Kidney (tissue), 14 donors: Measurements from ENCODE around the gene CNIH3. TPM values are rescaled to one million over a fixed set of nuclear protein-coding genes. Genes with fewer than 3 reads are reported as not detected.

Experiments
- DNase-seq, 5 donors: peaks; one replicate each; pipeline ENCODE4 v3.0.0-alpha.2; 2013 to 2020
- FAIRE-seq: peaks from 2 replicates; lab custom pipeline; 2012; peaks lifted over from hg19 to GRCh38; lab: Jason Lieb, UNC
- H3K27ac ChIP-seq, 2 donors: one replicate each; pipeline ENCODE4 v1.7.0; 2013; ENCODE audit warnings: low read depth in 2 of 2, low read length in 2 of 2, inconsistent platforms in 1 of 2
- H3K27me3 ChIP-seq: one replicate; pipeline ENCODE4 v1.7.1; 2013; ENCODE audit warnings: low read length, inconsistent platforms; ENCODE audit not compliant: control insufficient read depth, insufficient read depth
- H3K36me3 ChIP-seq, 3 donors: one replicate each; pipeline versions ENCODE4 v1.7.0 to v1.7.1; 2013; ENCODE audit warnings: low read length in 3 of 3, control low read depth in 1 of 3, inconsistent platforms in 1 of 3; ENCODE audit not compliant: insufficient read depth in 3 of 3, control insufficient read depth in 2 of 3
- H3K4me1 ChIP-seq, 3 donors: one replicate each; pipeline versions ENCODE4 v1.7.0 to v1.7.1; 2013; ENCODE audit warnings: low read length in 3 of 3, inconsistent platforms in 1 of 3, low read depth in 1 of 3; ENCODE audit not compliant: control insufficient read depth in 2 of 3, insufficient read depth in 2 of 3
- H3K4me3 ChIP-seq, 3 donors: one replicate each; pipeline versions ENCODE4 v1.7.0 to v1.8.1; 2013; ENCODE audit warnings: low read length in 3 of 3, control low read depth in 1 of 3, inconsistent platforms in 1 of 3
- H3K9ac ChIP-seq, 3 donors: one replicate each; pipeline versions ENCODE4 v1.7.0 to v1.7.1; 2013; ENCODE audit warnings: low read length in 3 of 3, control low read depth in 1 of 3, inconsistent platforms in 1 of 3
- H3K9me3 ChIP-seq, 3 donors: one replicate each; pipeline versions ENCODE4 v1.7.0 to v1.7.1; 2013; ENCODE audit warnings: low read length in 3 of 3, control low read depth in 1 of 3, inconsistent platforms in 1 of 3; ENCODE audit not compliant: control insufficient read depth in 2 of 3, insufficient read depth in 1 of 3
- intact Hi-C: fragments of 100-400 bp; cut with DNase I; formaldehyde crosslinking; loops from one replicate; pipeline ENCODE4 v1.11.1; 2022
- polyA plus RNA-seq: library from polyadenylated mRNA; stranded (reverse); fragments of 350-450 nt; fragmentation: Illumina TruSeq; extraction: RNeasy Lipid Tissue Mini Kit (QIAGEN cat#74804); gene quantifications from one replicate; pipeline ENCODE4 v1.2.3, GENCODE V29; 2014; ENCODE audit warnings: low read depth, low replicate concordance; ENCODE audit not compliant: insufficient read depth
- total RNA-seq: library from RNA; stranded (reverse); fragmentation: NEBNext Ultra II Directional; extraction: Animal tissue kit (Norgen Biotek cat#: 25700); gene quantifications from one replicate; pipeline ENCODE4 v1.2.1, GENCODE V29; 2021
- TF ChIP-seq, protein P1 (sequence below): IDR thresholded peaks from 3 replicates; pipeline ENCODE4 v1.5.1; 2012; ENCODE audit warnings: mild to moderate bottlenecking, moderate library complexity, borderline replicate concordance; ENCODE audit not compliant: insufficient read depth; ENCODE audit errors: extremely low read depth
- donor health status: control.
- donor health status: control.
- donor health status: control.
- donor health status: control.
- donor health status: control.
- donor health status: DM: yes; HTN: yes; CAD: no.
- donor health status: Normal renal cell carcinoma (clear cell type).

Gene CNIH3
- total and polyA plus RNA-seq, 2 donors from 2014 or later, result 4.3 to 7.6 TPM

DNA sequence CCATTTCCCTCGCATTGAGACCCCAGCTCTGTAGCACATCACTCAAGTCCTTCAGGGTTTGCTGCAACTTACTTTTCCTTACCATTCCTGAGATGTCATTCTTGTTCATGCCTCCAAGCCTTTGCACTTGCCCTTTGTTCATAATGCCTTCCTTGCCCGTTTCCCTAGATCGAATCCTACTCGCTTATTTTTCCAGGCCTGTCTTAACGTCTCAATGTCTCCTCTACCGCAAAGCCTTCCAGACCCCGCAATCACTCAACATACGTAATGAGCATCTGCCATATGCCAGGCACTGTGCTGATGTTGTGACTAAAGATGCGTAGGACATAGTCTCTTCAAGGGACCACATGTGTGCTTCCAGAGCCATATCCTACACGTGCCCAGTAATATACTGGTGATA is 31.1 kb upstream of the CNIH3 start:
- no peaks in the 10 kb centered on the region for H3K36me3 ChIP-seq
- H3K4me1 ChIP-seq, result no peaks in the 10 kb centered on the region
- H3K9ac ChIP-seq, result no peak overlapping the region
- intact Hi-C loops, result no loop called here
- H3K4me3 ChIP-seq, result no peak overlapping the region
- TF ChIP-seq, protein P1, sequence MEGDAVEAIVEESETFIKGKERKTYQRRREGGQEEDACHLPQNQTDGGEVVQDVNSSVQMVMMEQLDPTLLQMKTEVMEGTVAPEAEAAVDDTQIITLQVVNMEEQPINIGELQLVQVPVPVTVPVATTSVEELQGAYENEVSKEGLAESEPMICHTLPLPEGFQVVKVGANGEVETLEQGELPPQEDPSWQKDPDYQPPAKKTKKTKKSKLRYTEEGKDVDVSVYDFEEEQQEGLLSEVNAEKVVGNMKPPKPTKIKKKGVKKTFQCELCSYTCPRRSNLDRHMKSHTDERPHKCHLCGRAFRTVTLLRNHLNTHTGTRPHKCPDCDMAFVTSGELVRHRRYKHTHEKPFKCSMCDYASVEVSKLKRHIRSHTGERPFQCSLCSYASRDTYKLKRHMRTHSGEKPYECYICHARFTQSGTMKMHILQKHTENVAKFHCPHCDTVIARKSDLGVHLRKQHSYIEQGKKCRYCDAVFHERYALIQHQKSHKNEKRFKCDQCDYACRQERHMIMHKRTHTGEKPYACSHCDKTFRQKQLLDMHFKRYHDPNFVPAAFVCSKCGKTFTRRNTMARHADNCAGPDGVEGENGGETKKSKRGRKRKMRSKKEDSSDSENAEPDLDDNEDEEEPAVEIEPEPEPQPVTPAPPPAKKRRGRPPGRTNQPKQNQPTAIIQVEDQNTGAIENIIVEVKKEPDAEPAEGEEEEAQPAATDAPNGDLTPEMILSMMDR, result no peak
- no peaks in the 10 kb centered on the region for H3K27me3 ChIP-seq
- H3K27ac ChIP-seq, result no peak overlapping the region
- DNase-seq (no peak), FAIRE-seq (no peak)
- no peaks in the 10 kb centered on the region for H3K9me3 ChIP-seq

DNA sequence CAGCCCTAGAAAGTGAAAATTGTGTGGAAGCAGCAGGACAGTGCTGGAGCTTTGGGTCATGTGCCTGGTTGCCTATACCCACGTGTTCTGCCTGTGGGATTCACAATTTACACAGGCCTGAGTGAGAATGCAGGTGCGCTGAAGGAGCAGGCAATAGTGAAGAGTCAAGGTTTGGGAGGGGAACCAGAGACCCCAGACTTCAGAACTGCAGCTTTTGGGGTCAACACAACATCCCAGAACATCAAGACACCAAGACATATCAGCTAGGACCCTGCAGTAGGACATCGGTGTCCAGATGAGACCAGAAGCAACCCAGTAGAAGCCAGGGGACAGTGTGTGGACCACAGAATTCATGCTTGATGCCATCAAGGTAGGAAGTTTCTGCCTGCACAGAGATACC is 29.1 kb upstream of the CNIH3 start:
- H3K9ac ChIP-seq, result no peak overlapping the region
- no peak overlapping the region for H3K27ac ChIP-seq
- H3K4me3 ChIP-seq, result no peak overlapping the region
- no peak for FAIRE-seq
- no peaks in the 10 kb centered on the region for H3K27me3 ChIP-seq
- no peaks in the 10 kb centered on the region for H3K9me3 ChIP-seq
- no peak for DNase-seq
- H3K36me3 ChIP-seq, result no peaks in the 10 kb centered on the region
- TF ChIP-seq, protein P1, result no peak
- intact Hi-C loops, result no loop called here
- no peaks in the 10 kb centered on the region for H3K4me1 ChIP-seq

DNA sequence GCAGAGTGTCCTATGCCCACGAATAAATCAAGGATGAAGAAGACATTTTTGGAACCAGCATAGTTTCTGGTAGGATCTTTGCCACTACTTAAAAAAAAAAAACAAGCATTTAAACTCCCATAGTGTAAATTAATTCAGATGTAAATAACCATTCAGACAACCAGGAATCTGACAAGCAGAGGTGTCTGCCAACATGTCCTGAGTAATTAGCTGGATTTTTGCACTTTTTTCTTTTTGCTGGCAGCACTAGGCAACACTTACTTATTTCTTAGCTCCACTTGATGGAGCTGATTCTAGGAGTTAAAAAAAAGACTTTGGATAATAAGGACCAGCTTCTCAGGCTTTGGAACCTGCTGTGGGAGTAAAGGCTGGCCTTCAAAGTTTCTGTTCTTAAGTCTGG is 27.6 kb upstream of the CNIH3 start:
- TF ChIP-seq, protein P1, result no peak
- Histone ChIP-seq H3K4me1 (no peaks in the 10 kb centered on the region), H3K4me3 (no peak overlapping the region), H3K36me3 (no peaks in the 10 kb centered on the region), H3K27me3 (no peaks in the 10 kb centered on the region), H3K9me3 (no peaks in the 10 kb centered on the region), H3K9ac (no peak overlapping the region), H3K27ac (no peak overlapping the region)
- no peak for FAIRE-seq
- no peak for DNase-seq
- intact Hi-C loops, result no loop called here

DNA sequence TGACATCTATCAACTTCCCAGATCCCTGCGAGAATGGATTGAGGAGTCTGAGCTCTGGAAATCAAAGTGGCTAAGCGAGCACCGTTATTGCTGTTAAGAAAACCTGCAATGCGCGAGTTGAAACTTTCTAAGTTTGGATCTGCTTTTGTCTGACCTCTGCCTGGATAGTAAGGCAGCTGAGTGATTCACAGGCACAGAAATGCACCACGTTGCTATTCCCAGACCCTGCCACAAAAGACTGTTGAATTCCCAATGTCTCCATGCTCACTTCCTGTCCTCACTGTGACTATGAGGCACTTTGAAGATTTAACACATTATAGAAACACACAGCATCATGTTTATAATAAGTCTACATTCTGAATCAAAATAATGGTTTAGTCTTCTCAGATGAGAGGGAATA is 27.1 kb upstream of the CNIH3 start:
- Histone ChIP-seq H3K27ac (no peak overlapping the region), H3K4me3 (no peak overlapping the region), H3K27me3 (no peaks in the 10 kb centered on the region), H3K9me3 (no peaks in the 10 kb centered on the region), H3K9ac (no peak overlapping the region), H3K4me1 (no peaks in the 10 kb centered on the region), H3K36me3 (no peaks in the 10 kb centered on the region)
- intact Hi-C loops, result no loop called here
- no peak for DNase-seq
- TF ChIP-seq, protein P1, result no peak
- FAIRE-seq, result no peak
